Measurements from ENCODE around the gene LRRN3.
"Not testable (repeated sequence)": the region's sequence is repeated elsewhere in the genome, so short reads cannot be mapped to it uniquely, and the experiment has no call there.

Gene LRRN3

GRCh38 chr7:111090846-111091245 lies at the start of gene LRRN3:
Gene LRRN3, plus strand, starts transcription at chr7:111091127. Its CDS starts 31,646 bp downstream, at chr7:111122773.
- in situ Hi-C loops (cut with MboI; ENCODE audit: low sequenced_read_pairs), result no loop called here

GRCh38 chr7:111041577-111041976 lies 49.4 kb upstream of the LRRN3 start:
- in situ Hi-C loops (cut with MboI; ENCODE audit: low sequenced_read_pairs), result no loop called here

- in situ Hi-C loops (cut with MboI; ENCODE audit: low sequenced_read_pairs), result no loop called here
Measured at GRCh38 chr7:111042842-111043241, 48.1 kb upstream of the LRRN3 start.

- in situ Hi-C loops (cut with MboI; ENCODE audit: low sequenced_read_pairs), result no loop called here
Measured at GRCh38 chr7:111043561-111043960, 47.4 kb upstream of the LRRN3 start.

- in situ Hi-C loops (cut with MboI; ENCODE audit: low sequenced_read_pairs), result no loop called here
Measured at GRCh38 chr7:111045449-111045848, 45.5 kb upstream of the LRRN3 start.

- in situ Hi-C loops (cut with MboI; ENCODE audit: low sequenced_read_pairs), result no loop called here
Measured at GRCh38 chr7:111047595-111047994, 43.3 kb upstream of the LRRN3 start.

- in situ Hi-C loops (cut with MboI; ENCODE audit: low sequenced_read_pairs), result no loop called here
Measured at GRCh38 chr7:111049971-111050680, 40.8 kb upstream of the LRRN3 start.

GRCh38 chr7:111050875-111051416 lies 40.0 kb upstream of the LRRN3 start:
- in situ Hi-C loops (cut with MboI; ENCODE audit: low sequenced_read_pairs), result no loop called here

GRCh38 chr7:111051832-111052231 lies 39.1 kb upstream of the LRRN3 start:
- in situ Hi-C loops (cut with MboI; ENCODE audit: low sequenced_read_pairs), result no loop called here

GRCh38 chr7:111053035-111053434 lies 37.9 kb upstream of the LRRN3 start:
- in situ Hi-C loops (cut with MboI; ENCODE audit: low sequenced_read_pairs), result no loop called here

- in situ Hi-C loops (cut with MboI; ENCODE audit: low sequenced_read_pairs), result no loop called here
Measured at GRCh38 chr7:111056371-111056770, 34.6 kb upstream of the LRRN3 start.

- in situ Hi-C loops (cut with MboI; ENCODE audit: low sequenced_read_pairs), result no loop called here
Measured at GRCh38 chr7:111057066-111057465, 33.9 kb upstream of the LRRN3 start.

GRCh38 chr7:111059833-111060232 lies 31.1 kb upstream of the LRRN3 start:
- in situ Hi-C loops (cut with MboI; ENCODE audit: low sequenced_read_pairs), result no loop called here

GRCh38 chr7:111063166-111063565 lies 27.8 kb upstream of the LRRN3 start:
- in situ Hi-C loops (cut with MboI; ENCODE audit: low sequenced_read_pairs), result no loop called here

GRCh38 chr7:111067251-111067650 lies 23.7 kb upstream of the LRRN3 start:
- in situ Hi-C loops (cut with MboI; ENCODE audit: low sequenced_read_pairs), result no loop called here

- in situ Hi-C loops (cut with MboI; ENCODE audit: low sequenced_read_pairs), result no loop called here
Measured at GRCh38 chr7:111067682-111068081, 23.2 kb upstream of the LRRN3 start.

GRCh38 chr7:111068618-111069017 lies 22.3 kb upstream of the LRRN3 start:
- in situ Hi-C loops (cut with MboI; ENCODE audit: low sequenced_read_pairs), result no loop called here

- in situ Hi-C loops (cut with MboI; ENCODE audit: low sequenced_read_pairs), result no loop called here
Measured at GRCh38 chr7:111071556-111071955, 19.4 kb upstream of the LRRN3 start.

- in situ Hi-C loops (cut with MboI; ENCODE audit: low sequenced_read_pairs), result not testable (repeated sequence)
Measured at GRCh38 chr7:111072658-111073057, 18.3 kb upstream of the LRRN3 start.

GRCh38 chr7:111074071-111074747 lies 16.7 kb upstream of the LRRN3 start:
- in situ Hi-C loops (cut with MboI; ENCODE audit: low sequenced_read_pairs), result no loop called here

GRCh38 chr7:111074748-111075146 lies 16.2 kb upstream of the LRRN3 start:
- in situ Hi-C loops (cut with MboI; ENCODE audit: low sequenced_read_pairs), result no loop called here

GRCh38 chr7:111075498-111075897 lies 15.4 kb upstream of the LRRN3 start:
- in situ Hi-C loops (cut with MboI; ENCODE audit: low sequenced_read_pairs), result no loop called here

All from HL-60/S4 treated with phorbol 12-myristate 13-acetate at 8.2 ng/mL for 4 days and 3 days (cell line).